ENCODE data around the gene ARPC3. TPM values are rescaled to one million over a fixed set of nuclear protein-coding genes. Genes with fewer than 3 reads are reported as not detected.
"Not testable (repeated sequence)": the region's sequence is repeated elsewhere in the genome, so short reads cannot be mapped to it uniquely, and the experiment has no call there.

The ARPC3 gene
- total RNA-seq, 2 donors from 2014 or later, result 218 to 227 TPM

GRCh38 chr12:110421159-110421661, 28.9 kb downstream of the ARPC3 start:
- WGBS, 2 experiments (ENCODE audit: insufficient coverage in 1 of 2, insufficient read length in 1 of 2), result 59 to 100% methylated on average over 1 to 3 of the region's 3 CpGs
- no peak for DNase-seq
- H3K9me3 Mint-ChIP-seq, result no peaks in the 10 kb centered on the region
- no peaks in the 10 kb centered on the region for H3K9me3 ChIP-seq (ENCODE audit: control insufficient read depth, low read length)
- H3K4me1 Mint-ChIP-seq, result peaks cover 16% of the 10 kb centered on the region
- no peak overlapping the region for H3K27ac ChIP-seq (ENCODE audit: low read depth, low read length)
- H3K4me3 Mint-ChIP-seq, result no peak overlapping the region
- no peaks in the 10 kb centered on the region for H3K36me3 ChIP-seq (ENCODE audit: control insufficient read depth, insufficient read depth, low read length)
- no peaks in the 10 kb centered on the region for H3K27me3 Mint-ChIP-seq (ENCODE audit: insufficient read depth)
- H3K36me3 Mint-ChIP-seq (ENCODE audit: low read depth), result no peaks in the 10 kb centered on the region
- H3K27me3 ChIP-seq (ENCODE audit: control insufficient read depth, insufficient read depth, low read length, poor library complexity, severe bottlenecking), result no peaks in the 10 kb centered on the region
- peak overlapping the region; percentile 69 for H3K27ac Mint-ChIP-seq
- no peaks in the 10 kb centered on the region for H3K4me1 ChIP-seq (ENCODE audit: control insufficient read depth, insufficient read depth, low read length)
- no peak overlapping the region for H3K4me3 ChIP-seq (ENCODE audit: low read length)
- no peak overlapping the region for H3K9ac ChIP-seq (ENCODE audit: extremely low read depth, low read length, poor library complexity, severe bottlenecking)
- no peak for TF ChIP-seq CTCF (conservative IDR thresholded peaks at IDR 0.05)

GRCh38 chr12:110420644-110421043, 29.5 kb downstream of the ARPC3 start:
- not testable (repeated sequence) for H3K4me3 ChIP-seq (ENCODE audit: low read length); H3K27me3 ChIP-seq (ENCODE audit: control insufficient read depth, insufficient read depth, low read length, poor library complexity, severe bottlenecking); H3K27me3 Mint-ChIP-seq (ENCODE audit: insufficient read depth); H3K9me3 ChIP-seq (ENCODE audit: control insufficient read depth, low read length); H3K4me3 Mint-ChIP-seq; H3K9ac ChIP-seq (ENCODE audit: extremely low read depth, low read length, poor library complexity, severe bottlenecking); H3K36me3 Mint-ChIP-seq (ENCODE audit: low read depth); H3K4me1 ChIP-seq (ENCODE audit: control insufficient read depth, insufficient read depth, low read length); H3K27ac ChIP-seq (ENCODE audit: low read depth, low read length); H3K9me3 Mint-ChIP-seq; H3K27ac Mint-ChIP-seq; DNase-seq; H3K36me3 ChIP-seq (ENCODE audit: control insufficient read depth, insufficient read depth, low read length)
- WGBS, 2 experiments (ENCODE audit: insufficient coverage in 1 of 2, insufficient read length in 1 of 2), result 88 to 100% methylated on average over 1 of the region's 1 CpG
- H3K4me1 Mint-ChIP-seq, result peaks cover 16% of the 10 kb centered on the region

- 97% methylated on average over 3 of the region's 3 CpGs; no CpG with 5 or more reads in 1 of the 2 experiments for WGBS, 2 experiments (ENCODE audit: insufficient coverage in 1 of 2, insufficient read length in 1 of 2)
Measured at GRCh38 chr12:110417113-110417512, 33.0 kb downstream of the ARPC3 start.

GRCh38 chr12:110410086-110410485, 40.1 kb downstream of the ARPC3 start:
- not testable (repeated sequence) for H3K4me3 ChIP-seq (ENCODE audit: low read length); H3K27me3 ChIP-seq (ENCODE audit: control insufficient read depth, insufficient read depth, low read length, poor library complexity, severe bottlenecking); H3K36me3 Mint-ChIP-seq (ENCODE audit: low read depth); H3K27ac ChIP-seq (ENCODE audit: low read depth, low read length); H3K4me1 ChIP-seq (ENCODE audit: control insufficient read depth, insufficient read depth, low read length); H3K9me3 ChIP-seq (ENCODE audit: control insufficient read depth, low read length); H3K27me3 Mint-ChIP-seq (ENCODE audit: insufficient read depth); H3K36me3 ChIP-seq (ENCODE audit: control insufficient read depth, insufficient read depth, low read length); DNase-seq; H3K9ac ChIP-seq (ENCODE audit: extremely low read depth, low read length, poor library complexity, severe bottlenecking)
- peak overlapping the region; percentile 71 for H3K27ac Mint-ChIP-seq
- peak overlapping the region; percentile 12 for H3K4me3 Mint-ChIP-seq
- H3K4me1 Mint-ChIP-seq, result peaks cover 22% of the 10 kb centered on the region
- H3K9me3 Mint-ChIP-seq, result peaks cover 14% of the 10 kb centered on the region
- WGBS, 2 experiments (ENCODE audit: insufficient coverage in 1 of 2, insufficient read length in 1 of 2), result 88 to 96% methylated on average over 6 of the region's 6 CpGs

More at GRCh38 chr12:110417113-110417512, 33.0 kb downstream of the ARPC3 start:
- H3K4me1 Mint-ChIP-seq, result peaks cover 11% of the 10 kb centered on the region
- not testable (repeated sequence) for H3K9me3 Mint-ChIP-seq; H3K27ac Mint-ChIP-seq; H3K27me3 ChIP-seq (ENCODE audit: control insufficient read depth, insufficient read depth, low read length, poor library complexity, severe bottlenecking); H3K4me3 Mint-ChIP-seq; H3K4me3 ChIP-seq (ENCODE audit: low read length); H3K36me3 ChIP-seq (ENCODE audit: control insufficient read depth, insufficient read depth, low read length); H3K27me3 Mint-ChIP-seq (ENCODE audit: insufficient read depth); H3K36me3 Mint-ChIP-seq (ENCODE audit: low read depth); H3K9me3 ChIP-seq (ENCODE audit: control insufficient read depth, low read length); H3K4me1 ChIP-seq (ENCODE audit: control insufficient read depth, insufficient read depth, low read length); H3K27ac ChIP-seq (ENCODE audit: low read depth, low read length); DNase-seq; H3K9ac ChIP-seq (ENCODE audit: extremely low read depth, low read length, poor library complexity, severe bottlenecking)

- H3K27ac Mint-ChIP-seq, result not testable (repeated sequence)
Measured at GRCh38 chr12:110405126-110405662, 44.9 kb downstream of the ARPC3 start.

More at GRCh38 chr12:110405126-110405662, 44.9 kb downstream of the ARPC3 start:
- WGBS, 2 experiments (ENCODE audit: insufficient coverage in 1 of 2, insufficient read length in 1 of 2), result 96 to 97% methylated on average over 14 to 16 of the region's 16 CpGs
- Mint-ChIP-seq H3K36me3 (ENCODE audit: low read depth) (peaks cover 15% of the 10 kb centered on the region), H3K4me1 (peaks cover 23% of the 10 kb centered on the region)
- H3K36me3 ChIP-seq (ENCODE audit: control insufficient read depth, insufficient read depth, low read length), result peaks cover 13% of the 10 kb centered on the region
- not testable (repeated sequence) for H3K4me3 Mint-ChIP-seq; H3K9me3 ChIP-seq (ENCODE audit: control insufficient read depth, low read length); H3K9me3 Mint-ChIP-seq; H3K27ac ChIP-seq (ENCODE audit: low read depth, low read length); H3K27me3 Mint-ChIP-seq (ENCODE audit: insufficient read depth); H3K9ac ChIP-seq (ENCODE audit: extremely low read depth, low read length, poor library complexity, severe bottlenecking); H3K27me3 ChIP-seq (ENCODE audit: control insufficient read depth, insufficient read depth, low read length, poor library complexity, severe bottlenecking); H3K4me3 ChIP-seq (ENCODE audit: low read length); H3K4me1 ChIP-seq (ENCODE audit: control insufficient read depth, insufficient read depth, low read length)
- peak; percentile 33 for DNase-seq
